ENCODE measurements around the gene GATA3. TPM values are rescaled to one million over a fixed set of nuclear protein-coding genes. Genes with fewer than 3 reads are reported as not detected.

The GATA3 gene
- total RNA-seq, 1 experiment from 2014 or later = 5.9 TPM

DNA sequence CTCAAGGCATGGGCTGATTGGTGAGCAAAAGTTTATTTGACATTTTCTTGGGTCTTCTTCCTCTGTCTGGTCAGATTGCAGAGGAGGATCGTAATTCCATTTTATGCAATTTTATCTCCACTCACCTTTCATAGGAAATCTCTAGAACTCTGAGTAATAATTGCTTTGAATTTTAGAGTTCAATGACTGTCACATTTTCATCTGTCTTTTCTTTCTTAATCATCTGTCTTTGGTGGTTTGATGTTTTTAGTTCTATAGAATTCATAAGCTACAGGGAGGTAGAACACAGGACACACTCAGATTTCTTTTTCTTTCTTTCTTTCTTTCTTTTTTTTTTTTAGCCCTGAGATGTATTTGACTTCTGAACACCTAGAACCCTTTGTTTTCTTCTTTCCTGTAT is 11.6 kb downstream of the GATA3 start:
- TF ChIP-seq, protein P1, sequence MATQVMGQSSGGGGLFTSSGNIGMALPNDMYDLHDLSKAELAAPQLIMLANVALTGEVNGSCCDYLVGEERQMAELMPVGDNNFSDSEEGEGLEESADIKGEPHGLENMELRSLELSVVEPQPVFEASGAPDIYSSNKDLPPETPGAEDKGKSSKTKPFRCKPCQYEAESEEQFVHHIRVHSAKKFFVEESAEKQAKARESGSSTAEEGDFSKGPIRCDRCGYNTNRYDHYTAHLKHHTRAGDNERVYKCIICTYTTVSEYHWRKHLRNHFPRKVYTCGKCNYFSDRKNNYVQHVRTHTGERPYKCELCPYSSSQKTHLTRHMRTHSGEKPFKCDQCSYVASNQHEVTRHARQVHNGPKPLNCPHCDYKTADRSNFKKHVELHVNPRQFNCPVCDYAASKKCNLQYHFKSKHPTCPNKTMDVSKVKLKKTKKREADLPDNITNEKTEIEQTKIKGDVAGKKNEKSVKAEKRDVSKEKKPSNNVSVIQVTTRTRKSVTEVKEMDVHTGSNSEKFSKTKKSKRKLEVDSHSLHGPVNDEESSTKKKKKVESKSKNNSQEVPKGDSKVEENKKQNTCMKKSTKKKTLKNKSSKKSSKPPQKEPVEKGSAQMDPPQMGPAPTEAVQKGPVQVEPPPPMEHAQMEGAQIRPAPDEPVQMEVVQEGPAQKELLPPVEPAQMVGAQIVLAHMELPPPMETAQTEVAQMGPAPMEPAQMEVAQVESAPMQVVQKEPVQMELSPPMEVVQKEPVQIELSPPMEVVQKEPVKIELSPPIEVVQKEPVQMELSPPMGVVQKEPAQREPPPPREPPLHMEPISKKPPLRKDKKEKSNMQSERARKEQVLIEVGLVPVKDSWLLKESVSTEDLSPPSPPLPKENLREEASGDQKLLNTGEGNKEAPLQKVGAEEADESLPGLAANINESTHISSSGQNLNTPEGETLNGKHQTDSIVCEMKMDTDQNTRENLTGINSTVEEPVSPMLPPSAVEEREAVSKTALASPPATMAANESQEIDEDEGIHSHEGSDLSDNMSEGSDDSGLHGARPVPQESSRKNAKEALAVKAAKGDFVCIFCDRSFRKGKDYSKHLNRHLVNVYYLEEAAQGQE (IDR thresholded peaks at IDR 0.05; ENCODE audit: insufficient read depth in 1 of 2, low read depth in 2 of 2, low read length in 1 of 2) = no peak
- TF ChIP-seq TCF7L2 (IDR thresholded peaks at IDR 0.05; ENCODE audit: low read depth, low read length) (no peak), SIN3A (IDR thresholded peaks at IDR 0.05; ENCODE audit: borderline replicate concordance, insufficient read depth, low read depth, low read length) (no peak), CTCF (IDR thresholded peaks at IDR 0.05) (no peak), POLR2AphosphoS5 (IDR thresholded peaks at IDR 0.05; ENCODE audit: low read depth, low read length) (no peak)
- no TSS peak for BruUV-seq (replicated peaks)
- in situ Hi-C loops (cut with HindIII; ENCODE audit: low pct_unique_long_range_greater_than_20kb, low sequenced_read_pairs) (no loop called here), intact Hi-C loops (cut with micrococcal nuclease; ENCODE audit: unreplicated experiment) (no loop called here)
- ChIA-PET CTCF (no interaction called here), POLR2A (no interaction called here)
- DNase-seq (ENCODE audit: low read depth, low spot score) (no peak), ATAC-seq (no peak)
- Histone ChIP-seq H3K27me3 (ENCODE audit: control insufficient read depth, insufficient read depth, low read length) (no peaks in the 10 kb centered on the region), H3K4me1 (ENCODE audit: control insufficient read depth, insufficient read depth, low read length) (no peaks in the 10 kb centered on the region), H3K9me3 (ENCODE audit: control insufficient read depth, insufficient read depth, low read depth, low read length) (no peaks in the 10 kb centered on the region), H3K36me3 (ENCODE audit: control insufficient read depth, insufficient read depth, low read length) (no peaks in the 10 kb centered on the region; the same call in 1 of the 2 replicates), H3K27ac (ENCODE audit: low read length) (no peak overlapping the region), H3K4me3 (ENCODE audit: low read depth in 2 of 2, low read length in 2 of 2) (no peak overlapping the region)

- no peaks in the 10 kb centered on the region for H3K27me3 ChIP-seq (ENCODE audit: control insufficient read depth, insufficient read depth, low read length)
- H3K36me3 ChIP-seq (ENCODE audit: control insufficient read depth, insufficient read depth, low read length) = no peaks in the 10 kb centered on the region; the same call in 1 of the 2 replicates
- no peak overlapping the region for H3K4me3 ChIP-seq (ENCODE audit: low read depth in 2 of 2, low read length in 2 of 2)
- no peaks in the 10 kb centered on the region for H3K9me3 ChIP-seq (ENCODE audit: control insufficient read depth, insufficient read depth, low read depth, low read length)
- intact Hi-C loops (cut with micrococcal nuclease; ENCODE audit: unreplicated experiment) (no loop called here), in situ Hi-C loops (cut with HindIII; ENCODE audit: low pct_unique_long_range_greater_than_20kb, low sequenced_read_pairs) (no loop called here)
- BruUV-seq (replicated peaks) = no TSS peak
- no peaks in the 10 kb centered on the region for H3K4me1 ChIP-seq (ENCODE audit: control insufficient read depth, insufficient read depth, low read length)
- POLR2A ChIA-PET = no interaction called here
- DNase-seq (ENCODE audit: low read depth, low spot score) (no peak), ATAC-seq (no peak)
- CTCF ChIA-PET = no interaction called here
- TF ChIP-seq CTCF (IDR thresholded peaks at IDR 0.05) (no peak), POLR2AphosphoS5 (IDR thresholded peaks at IDR 0.05; ENCODE audit: low read depth, low read length) (no peak), TCF7L2 (IDR thresholded peaks at IDR 0.05; ENCODE audit: low read depth, low read length) (no peak), SIN3A (IDR thresholded peaks at IDR 0.05; ENCODE audit: borderline replicate concordance, insufficient read depth, low read depth, low read length) (no peak)
- TF ChIP-seq, protein P1 (IDR thresholded peaks at IDR 0.05; ENCODE audit: insufficient read depth in 1 of 2, low read depth in 2 of 2, low read length in 1 of 2) = no peak
- no peak overlapping the region for H3K27ac ChIP-seq (ENCODE audit: low read length)
Observed at GRCh38 chr10:8066797-8067196, 12.3 kb downstream of the GATA3 start.
